ENCODE data around the gene CHID1. TPM values are rescaled to one million over a fixed set of nuclear protein-coding genes. Genes with fewer than 3 reads are reported as not detected.

Gene CHID1
- total and polyA plus RNA-seq, 2 donors (not counting 1 experiment from before 2014, with no cell fraction given) = 54.3 to 68.4 TPM

GRCh38 chr11:844693-845644, 65.6 kb downstream of the CHID1 start:
- Histone ChIP-seq H3K27me3 (ENCODE audit: control insufficient read depth, insufficient read depth, low read length) (no peaks in the 10 kb centered on the region), H3K36me3 (ENCODE audit: control insufficient read depth, insufficient read depth, low read length) (peaks cover 14% of the 10 kb centered on the region), H3K27ac (ENCODE audit: insufficient read depth, low read length) (peak overlapping the region; percentile 87), H3K4me1 (ENCODE audit: control insufficient read depth, extremely low read depth, insufficient read depth, low read length) (peaks cover 40% of the 10 kb centered on the region), H3K79me2 (ENCODE audit: control insufficient read depth, insufficient read depth, low read length) (peaks cover 65% of the 10 kb centered on the region), H2AFZ (ENCODE audit: low read length) (no peak overlapping the region), H3K4me2 (ENCODE audit: extremely low read depth, insufficient read depth, low read length) (peak overlapping the region; percentile 61), H3K9ac (ENCODE audit: insufficient read depth, low read length) (peak overlapping the region; percentile 95), H4K20me1 (ENCODE audit: control insufficient read depth, extremely low read depth, insufficient read depth, low read length) (peaks cover 5% of the 10 kb centered on the region), H3K9me3 (ENCODE audit: control insufficient read depth, insufficient read depth, low read depth, low read length) (no peaks in the 10 kb centered on the region), H3K4me3 (replicated peaks in 1 of 4; ENCODE audit: control extremely low read depth in 1 of 4, insufficient read depth in 1 of 4, low read depth in 3 of 4, low read length in 4 of 4) (peak overlapping the region; percentile 26 to 96 (median 40))
- peak; percentile 78 to 98 for DNase-seq (ENCODE audit: low read depth in 2 of 2)
- no peak for TF ChIP-seq EZH2 (IDR thresholded peaks at IDR 0.05; ENCODE audit: low read length, missing control alignments)
- TF ChIP-seq, protein P1, sequence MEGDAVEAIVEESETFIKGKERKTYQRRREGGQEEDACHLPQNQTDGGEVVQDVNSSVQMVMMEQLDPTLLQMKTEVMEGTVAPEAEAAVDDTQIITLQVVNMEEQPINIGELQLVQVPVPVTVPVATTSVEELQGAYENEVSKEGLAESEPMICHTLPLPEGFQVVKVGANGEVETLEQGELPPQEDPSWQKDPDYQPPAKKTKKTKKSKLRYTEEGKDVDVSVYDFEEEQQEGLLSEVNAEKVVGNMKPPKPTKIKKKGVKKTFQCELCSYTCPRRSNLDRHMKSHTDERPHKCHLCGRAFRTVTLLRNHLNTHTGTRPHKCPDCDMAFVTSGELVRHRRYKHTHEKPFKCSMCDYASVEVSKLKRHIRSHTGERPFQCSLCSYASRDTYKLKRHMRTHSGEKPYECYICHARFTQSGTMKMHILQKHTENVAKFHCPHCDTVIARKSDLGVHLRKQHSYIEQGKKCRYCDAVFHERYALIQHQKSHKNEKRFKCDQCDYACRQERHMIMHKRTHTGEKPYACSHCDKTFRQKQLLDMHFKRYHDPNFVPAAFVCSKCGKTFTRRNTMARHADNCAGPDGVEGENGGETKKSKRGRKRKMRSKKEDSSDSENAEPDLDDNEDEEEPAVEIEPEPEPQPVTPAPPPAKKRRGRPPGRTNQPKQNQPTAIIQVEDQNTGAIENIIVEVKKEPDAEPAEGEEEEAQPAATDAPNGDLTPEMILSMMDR (conservative IDR thresholded peaks at IDR 0.05 in 1 of 2, IDR thresholded peaks at IDR 0.05 in 1 of 2; ENCODE audit: low read depth in 1 of 2, low read length in 2 of 2) = no peak

GRCh38 chr11:843818-844692, 66.6 kb downstream of the CHID1 start:
- Histone ChIP-seq H2AFZ (ENCODE audit: low read length) (no peak overlapping the region), H3K4me2 (ENCODE audit: extremely low read depth, insufficient read depth, low read length) (peak overlapping the region; percentile 61), H3K27ac (ENCODE audit: insufficient read depth, low read length) (peak overlapping the region; percentile 87), H3K4me3 (replicated peaks in 1 of 4; ENCODE audit: control extremely low read depth in 1 of 4, insufficient read depth in 1 of 4, low read depth in 3 of 4, low read length in 4 of 4) (peak overlapping the region; percentile 59 to 96 (median 89)), H3K9ac (ENCODE audit: insufficient read depth, low read length) (peak overlapping the region; percentile 95), H4K20me1 (ENCODE audit: control insufficient read depth, extremely low read depth, insufficient read depth, low read length) (peaks cover 5% of the 10 kb centered on the region), H3K4me1 (ENCODE audit: control insufficient read depth, extremely low read depth, insufficient read depth, low read length) (peaks cover 41% of the 10 kb centered on the region), H3K27me3 (ENCODE audit: control insufficient read depth, insufficient read depth, low read length) (no peaks in the 10 kb centered on the region), H3K79me2 (ENCODE audit: control insufficient read depth, insufficient read depth, low read length) (peaks cover 73% of the 10 kb centered on the region), H3K9me3 (ENCODE audit: control insufficient read depth, insufficient read depth, low read depth, low read length) (no peaks in the 10 kb centered on the region), H3K36me3 (ENCODE audit: control insufficient read depth, insufficient read depth, low read length) (peaks cover 20% of the 10 kb centered on the region)
- DNase-seq (ENCODE audit: low read depth in 2 of 2) = peak; percentile 93 to 96
- TF ChIP-seq, protein P1 (conservative IDR thresholded peaks at IDR 0.05 in 1 of 2, IDR thresholded peaks at IDR 0.05 in 1 of 2; ENCODE audit: low read depth in 1 of 2, low read length in 2 of 2) = no peak
- no peak for TF ChIP-seq EZH2 (IDR thresholded peaks at IDR 0.05; ENCODE audit: low read length, missing control alignments)
